AG10803 (cell line): Measurements from ENCODE around the gene HOXD12.

ENCODE experiments used
- DNase-seq: peaks from one replicate; pipeline ENCODE4 v3.0.0; 2010; ENCODE audit warnings: low read depth
- H3K4me3 ChIP-seq: 2 replicates; pipeline ENCODE4 v1.5.1; 2011; ENCODE audit warnings: mild to moderate bottlenecking, low read length, control low read depth
- CTCF ChIP-seq: conservative IDR thresholded peaks from 2 replicates; pipeline ENCODE4 v1.5.1; 2011; ENCODE audit warnings: mild to moderate bottlenecking, low read length, control low read depth, inconsistent platforms

The HOXD12 gene

GRCh38 chr2:176081837-176082524 is 17.6 kb upstream of the HOXD12 start:
- no peak overlapping the region for H3K4me3 ChIP-seq
- DNase-seq = no peak
- TF ChIP-seq CTCF = no peak

GRCh38 chr2:176082525-176082823 is 17.1 kb upstream of the HOXD12 start:
- no peak overlapping the region for H3K4me3 ChIP-seq
- no peak for DNase-seq
- no peak for TF ChIP-seq CTCF

- H3K4me3 ChIP-seq = no peak overlapping the region
- TF ChIP-seq CTCF = no peak
- no peak for DNase-seq
These were observed 16.5 kb upstream of the HOXD12 start for GRCh38 chr2:176082824-176083751.

- DNase-seq = no peak
These were observed 15.8 kb upstream of the HOXD12 start, which contains the start of gene EVX2 for GRCh38 chr2:176083796-176084261. Gene EVX2 (minus strand): TSS chr2:176083962. CDS start chr2:176083776, 186 bp downstream.

GRCh38 chr2:176084611-176085119 is 14.9 kb upstream of the HOXD12 start:
- DNase-seq = no peak
- no peak overlapping the region for H3K4me3 ChIP-seq
- no peak for TF ChIP-seq CTCF

More at GRCh38 chr2:176083796-176084261, 15.8 kb upstream of the HOXD12 start, which contains the start of gene EVX2:
- TF ChIP-seq CTCF = no peak
- no peak within 1 kb of the TSS for H3K4me3 ChIP-seq

GRCh38 chr2:176085120-176085788 is 14.3 kb upstream of the HOXD12 start:
- DNase-seq = no peak
- TF ChIP-seq CTCF = no peak
- H3K4me3 ChIP-seq = no peak overlapping the region
